ENCODE data around the gene RNPEPL1. TPM values are rescaled to one million over a fixed set of nuclear protein-coding genes. Genes with fewer than 3 reads are reported as not detected.

RNPEPL1 gene
- total RNA-seq (2014; rRNA removed) = 25.8 and 44.5 TPM in 2 replicates
- percentile 53 among the genes with signal in this experiment for Bru-seq, nascent RNA
- BruChase-seq, experiment 1, labeled RNA remaining after a 6-hour chase = percentile 65 among the genes with signal in this experiment
- BruChase-seq, experiment 2, labeled RNA remaining after a 2-hour chase = percentile 62 among the genes with signal in this experiment
- long read RNA-seq, full-length matches to known transcripts = 65 of 169 reads
- long read RNA-seq, partial matches to known transcripts = 82 of 169 reads
- long read RNA-seq, other reads (novel, unspliced or antisense) = 22 of 169 reads

- POLR2A ChIA-PET (ENCODE audit: unreplicated experiment) = interaction anchor here (0.7 to 1.0 kb wide), 2 partner anchors 7 to 12 kb away, joined by 3 read pairs; no protein-coding TSS in a partner anchor
- intact Hi-C loops (cut with micrococcal nuclease) = no loop called here
- ATAC-seq (peak; percentile 39), DNase-seq (peak; percentile 44)
- Histone ChIP-seq H3K79me2 (ENCODE audit: low read length) (peaks cover 26% of the 10 kb centered on the region), H2AFZ (ENCODE audit: low read length) (peak within 1 kb of the TSS; percentile 71), H3K27me3 (ENCODE audit: low read length) (no peaks in the 10 kb centered on the region), H3K4me3 (ENCODE audit: low read length) (peak within 1 kb of the TSS; percentile 78), H3F3A (ENCODE audit: low read length, unreplicated experiment) (no peaks in the 10 kb centered on the region), H3K9me2 (replicated peaks; ENCODE audit: low read length) (no peaks in the 10 kb centered on the region), H3K36me3 (ENCODE audit: low read depth, low read length) (no peaks in the 10 kb centered on the region), H3K4me1 (ENCODE audit: insufficient read depth, low read length) (peaks cover 42% of the 10 kb centered on the region), H3K27ac (ENCODE audit: low read length) (peak within 1 kb of the TSS; percentile 7; the same call in 1 of the 2 replicates), H3K9ac (ENCODE audit: low read length) (peak within 1 kb of the TSS; percentile 61), H4K20me1 (ENCODE audit: low read length) (no peaks in the 10 kb centered on the region), H3K4me2 (ENCODE audit: low read length) (peak within 1 kb of the TSS; percentile 99), H3K9me3 (ENCODE audit: low read length) (no peaks in the 10 kb centered on the region)
- TF ChIP-seq CTCF (conservative IDR thresholded peaks at IDR 0.05; ENCODE audit: low read depth, low read length) (no peak), EZH2phosphoT487 (IDR thresholded peaks at IDR 0.05; ENCODE audit: borderline replicate concordance, low read length) (no peak), EZH2 (IDR thresholded peaks at IDR 0.05; ENCODE audit: low read length, unreplicated experiment) (no peak)
- BruUV-seq (replicated peaks) = no TSS peak
- CTCF ChIA-PET = interaction anchor here (0.7 kb wide), 1 partner anchor 269 kb away, joined by 3 read pairs; no protein-coding TSS in a partner anchor
These were observed at the start of gene RNPEPL1 for GRCh38 chr2:240567872-240568677. RNPEPL1 (plus strand) TSS chr2:240568484; CDS start chr2:240568587, 103 bp downstream.

- Histone ChIP-seq H3K27me3 (ENCODE audit: low read length) (no peaks in the 10 kb centered on the region), H3K9me3 (ENCODE audit: low read length) (no peaks in the 10 kb centered on the region), H3K27ac (ENCODE audit: low read length) (no peak overlapping the region), H4K20me1 (ENCODE audit: low read length) (no peaks in the 10 kb centered on the region), H3K79me2 (ENCODE audit: low read length) (no peaks in the 10 kb centered on the region), H3K36me3 (ENCODE audit: low read depth, low read length) (peaks cover 16% of the 10 kb centered on the region), H3F3A (ENCODE audit: low read length, unreplicated experiment) (no peaks in the 10 kb centered on the region), H3K4me1 (ENCODE audit: insufficient read depth, low read length) (no peaks in the 10 kb centered on the region), H3K9ac (ENCODE audit: low read length) (no peak overlapping the region), H3K4me3 (ENCODE audit: low read length) (no peak overlapping the region), H3K9me2 (replicated peaks; ENCODE audit: low read length) (no peaks in the 10 kb centered on the region), H3K4me2 (ENCODE audit: low read length) (no peak overlapping the region), H2AFZ (ENCODE audit: low read length) (no peak overlapping the region)
- CTCF ChIA-PET = no interaction called here
- intact Hi-C loops (cut with micrococcal nuclease) = no loop called here
- BruUV-seq (replicated peaks) = no TSS peak
- no peak for ATAC-seq
- POLR2A ChIA-PET (ENCODE audit: unreplicated experiment) = no interaction called here
- no peak for TF ChIP-seq EZH2phosphoT487 (IDR thresholded peaks at IDR 0.05; ENCODE audit: borderline replicate concordance, low read length)
- no peak for TF ChIP-seq CTCF (conservative IDR thresholded peaks at IDR 0.05; ENCODE audit: low read depth, low read length)
- TF ChIP-seq EZH2 (IDR thresholded peaks at IDR 0.05; ENCODE audit: low read length, unreplicated experiment) = no peak
- no peak for DNase-seq
These were observed 49.3 kb upstream of the RNPEPL1 start for GRCh38 chr2:240518981-240519380.

Data from PC-3 (cell line).